Omental fat pad (tissue), 4 donors: ENCODE measurements around the gene LSM7. TPM values are rescaled to one million over a fixed set of nuclear protein-coding genes. Genes with fewer than 3 reads are reported as not detected.

Experiments
- ATAC-seq: fragments of 150-250 bp; one replicate; pipeline ENCODE4 v1.9.1; 2016; ENCODE audit warnings: mild to moderate bottlenecking, moderate library complexity; ENCODE audit not compliant: low FRiP score
- DNase-seq: peaks from one replicate; pipeline ENCODE4 v3.0.0-alpha.2; 2019; ENCODE audit warnings: low spot score
- total RNA-seq, 4 donors: library from RNA; depleted of rRNA; stranded (reverse); fragments of >200 nt; gene quantifications; one replicate each; pipeline ENCODE4 v1.1.0, GENCODE V29; 2016
- TF ChIP-seq, protein P1 (sequence below), 3 donors: fragments of 450-650 bp; IDR thresholded peaks; one replicate each; pipeline ENCODE4 v1.5.1; 2016 to 2017; ENCODE audit warnings: antibody characterized with exemption in 3 of 3, mild to moderate bottlenecking in 3 of 3, moderate library complexity in 2 of 3

Gene LSM7
- total RNA-seq, 4 donors from 2014 or later = 101 to 142 (median 115) TPM

DNA sequence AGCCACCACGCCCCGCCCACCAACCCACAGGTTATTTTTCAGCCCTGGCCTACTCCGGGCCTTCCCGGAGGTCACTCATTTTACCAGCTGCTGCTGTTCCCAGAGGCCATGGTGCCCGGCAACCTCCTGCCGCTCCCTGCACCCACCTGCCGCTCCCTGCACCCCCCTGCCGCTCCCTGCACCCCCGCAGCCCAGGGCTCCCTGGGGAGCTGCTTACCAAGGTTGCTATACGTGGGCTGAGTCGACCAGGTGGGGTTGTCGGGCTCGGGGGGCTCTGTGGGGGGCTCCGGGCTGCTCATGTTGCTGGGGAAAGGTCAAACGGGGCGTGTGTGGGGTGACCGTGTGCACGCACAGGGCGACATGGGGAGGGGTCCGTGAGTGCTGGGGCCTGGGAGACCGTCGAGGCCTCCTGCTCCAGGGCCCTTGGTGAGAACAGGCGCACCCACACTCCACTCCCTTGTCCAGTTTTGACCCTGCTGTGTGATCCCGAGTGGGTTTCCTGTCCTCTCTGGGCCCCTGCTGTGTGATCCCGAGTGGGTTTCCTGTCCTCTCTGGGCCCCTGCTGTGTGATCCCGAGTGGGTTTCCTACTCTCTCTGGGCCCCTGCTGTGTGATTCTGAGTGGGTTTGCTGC lies 47.6 kb downstream of the LSM7 start:
- ATAC-seq (no peak), DNase-seq (no peak)
- TF ChIP-seq, protein P1, sequence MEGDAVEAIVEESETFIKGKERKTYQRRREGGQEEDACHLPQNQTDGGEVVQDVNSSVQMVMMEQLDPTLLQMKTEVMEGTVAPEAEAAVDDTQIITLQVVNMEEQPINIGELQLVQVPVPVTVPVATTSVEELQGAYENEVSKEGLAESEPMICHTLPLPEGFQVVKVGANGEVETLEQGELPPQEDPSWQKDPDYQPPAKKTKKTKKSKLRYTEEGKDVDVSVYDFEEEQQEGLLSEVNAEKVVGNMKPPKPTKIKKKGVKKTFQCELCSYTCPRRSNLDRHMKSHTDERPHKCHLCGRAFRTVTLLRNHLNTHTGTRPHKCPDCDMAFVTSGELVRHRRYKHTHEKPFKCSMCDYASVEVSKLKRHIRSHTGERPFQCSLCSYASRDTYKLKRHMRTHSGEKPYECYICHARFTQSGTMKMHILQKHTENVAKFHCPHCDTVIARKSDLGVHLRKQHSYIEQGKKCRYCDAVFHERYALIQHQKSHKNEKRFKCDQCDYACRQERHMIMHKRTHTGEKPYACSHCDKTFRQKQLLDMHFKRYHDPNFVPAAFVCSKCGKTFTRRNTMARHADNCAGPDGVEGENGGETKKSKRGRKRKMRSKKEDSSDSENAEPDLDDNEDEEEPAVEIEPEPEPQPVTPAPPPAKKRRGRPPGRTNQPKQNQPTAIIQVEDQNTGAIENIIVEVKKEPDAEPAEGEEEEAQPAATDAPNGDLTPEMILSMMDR (IDR thresholded peaks at IDR 0.05) = no peak

DNA sequence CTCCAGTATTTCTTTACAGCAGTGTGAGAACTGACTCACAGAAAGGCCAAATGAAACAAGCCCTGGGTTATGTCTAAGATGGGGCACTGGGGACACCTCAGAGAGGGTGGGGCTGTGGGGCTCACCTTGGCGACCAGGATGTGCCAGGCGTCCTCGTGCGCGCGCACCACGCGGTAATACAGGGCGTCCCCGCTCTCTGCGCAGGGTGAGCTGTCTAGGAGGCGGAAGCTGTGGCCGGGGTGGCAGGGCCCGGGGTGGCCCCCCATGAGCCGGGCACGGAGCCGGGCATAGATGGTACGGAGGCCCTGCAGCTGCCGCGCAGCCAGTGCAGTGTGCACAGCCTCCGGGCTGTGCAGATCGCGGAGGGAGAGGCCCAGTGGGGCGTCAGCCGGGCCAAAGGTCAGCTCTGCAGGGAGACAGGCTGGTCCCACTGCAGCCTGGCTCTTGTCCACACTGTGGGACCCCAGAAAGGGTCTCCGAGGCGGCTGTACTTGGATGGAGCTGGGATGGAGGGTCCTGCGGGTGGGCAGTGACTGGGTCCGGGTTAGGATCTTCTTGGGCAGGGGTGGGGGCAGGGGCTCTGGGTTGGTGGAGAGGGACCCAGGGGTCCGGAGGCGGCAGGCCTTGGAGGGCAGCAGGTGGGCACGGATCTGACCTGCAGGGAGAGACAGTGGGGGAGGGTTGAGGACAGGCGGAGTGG lies 49.8 kb downstream of the LSM7 start:
- ATAC-seq (no peak), DNase-seq (no peak)

DNA sequence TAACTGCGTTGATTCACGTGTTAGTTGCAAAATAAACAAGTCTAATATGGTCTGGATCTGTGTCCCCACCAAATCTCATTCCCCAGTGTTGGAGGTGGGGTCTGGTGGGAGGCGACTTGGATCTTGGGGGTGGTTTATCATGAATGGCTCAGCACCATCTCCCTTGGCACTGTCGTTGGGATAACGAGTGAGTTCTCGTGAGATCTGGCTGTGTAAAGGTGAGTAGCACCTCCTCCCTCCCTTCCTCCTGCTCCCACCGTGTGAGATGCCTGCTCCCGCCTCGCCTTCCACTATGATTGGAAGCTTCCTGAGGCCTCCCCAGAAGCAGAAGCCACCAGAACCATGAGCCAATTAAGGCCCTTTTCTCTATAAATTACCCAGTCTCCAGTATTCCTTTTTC lies 51.2 kb downstream of the LSM7 start:
- ATAC-seq = no peak
- TF ChIP-seq, protein P1 (IDR thresholded peaks at IDR 0.05) = no peak

More for the DNA sequence above, 49.8 kb downstream of the LSM7 start:
- TF ChIP-seq, protein P1 (IDR thresholded peaks at IDR 0.05) = no peak

DNA sequence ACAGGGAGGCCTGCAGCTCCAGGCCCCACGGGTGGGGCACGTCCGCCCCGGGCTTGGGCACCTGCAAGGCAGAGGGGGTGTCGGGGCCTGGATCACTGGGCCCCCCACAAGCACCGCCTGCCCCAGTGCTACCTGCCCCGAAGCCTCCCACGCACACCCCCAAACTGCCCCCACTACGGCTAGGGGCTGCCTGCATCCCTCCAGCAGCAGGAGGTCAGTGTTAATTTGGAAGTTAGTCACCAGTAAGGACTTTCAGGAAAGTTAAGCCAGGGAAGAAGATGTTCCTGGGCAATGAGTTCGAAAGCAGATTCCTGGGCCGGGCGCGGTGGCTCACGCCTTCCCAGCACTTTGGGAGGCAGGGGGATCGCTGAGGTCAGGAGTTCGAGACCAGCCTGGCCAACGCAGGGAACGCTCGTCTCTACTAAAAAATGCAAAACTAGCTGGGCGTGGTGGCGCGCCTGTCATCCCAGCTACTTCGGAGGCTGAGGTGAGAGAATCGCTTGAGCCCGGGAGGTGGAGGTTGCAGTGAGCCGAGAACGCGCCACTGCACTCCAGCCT lies 51.9 kb downstream of the LSM7 start:
- DNase-seq (no peak), ATAC-seq (no peak)
- TF ChIP-seq, protein P1 (IDR thresholded peaks at IDR 0.05) = no peak

More for the DNA sequence above, 51.2 kb downstream of the LSM7 start:
- no peak for DNase-seq

DNA sequence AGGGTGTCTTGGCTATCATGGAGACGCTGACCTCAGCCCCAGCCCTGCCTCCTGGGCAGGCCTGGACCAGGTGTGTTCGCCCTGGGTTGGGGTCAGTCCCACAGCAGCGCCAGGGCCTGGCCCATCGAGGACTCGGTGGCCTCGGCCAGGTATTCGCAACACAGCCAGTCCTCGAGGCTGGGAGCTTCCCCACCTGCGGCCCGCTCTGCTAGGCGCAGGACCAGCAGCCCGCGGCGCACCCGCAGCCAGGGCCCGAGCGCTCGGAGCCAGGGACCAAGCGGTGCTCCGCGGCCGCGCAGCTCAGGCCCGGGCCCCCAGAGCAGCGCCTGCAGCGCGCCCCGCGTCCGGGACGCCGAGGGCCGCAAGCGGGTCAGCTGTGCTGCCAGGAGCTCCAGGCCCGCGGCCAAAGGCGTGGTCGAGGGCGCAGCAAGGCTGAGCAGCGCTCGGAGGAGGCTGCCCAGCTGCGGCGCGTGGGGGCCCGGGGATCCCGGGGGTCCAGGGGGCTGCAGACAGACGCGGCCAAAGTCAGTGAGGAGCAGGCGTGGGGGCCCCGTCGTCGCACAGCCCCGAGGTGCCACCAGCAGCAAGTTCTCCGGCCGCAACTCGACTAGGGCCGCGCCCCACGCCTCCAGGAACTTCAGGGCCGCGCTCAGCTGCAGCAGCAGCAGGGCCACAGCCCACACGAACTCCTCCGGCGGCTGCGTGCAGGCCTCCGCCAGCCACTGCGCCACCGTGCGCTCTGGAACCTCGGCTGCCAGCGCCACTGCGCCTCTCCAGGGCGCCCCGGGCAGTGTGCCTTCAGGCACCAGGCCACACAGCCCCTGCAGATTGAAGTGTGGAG lies 52.6 kb downstream of the LSM7 start:
- no peak for DNase-seq
- TF ChIP-seq, protein P1 (IDR thresholded peaks at IDR 0.05) = no peak
- ATAC-seq = peak; percentile 19

DNA sequence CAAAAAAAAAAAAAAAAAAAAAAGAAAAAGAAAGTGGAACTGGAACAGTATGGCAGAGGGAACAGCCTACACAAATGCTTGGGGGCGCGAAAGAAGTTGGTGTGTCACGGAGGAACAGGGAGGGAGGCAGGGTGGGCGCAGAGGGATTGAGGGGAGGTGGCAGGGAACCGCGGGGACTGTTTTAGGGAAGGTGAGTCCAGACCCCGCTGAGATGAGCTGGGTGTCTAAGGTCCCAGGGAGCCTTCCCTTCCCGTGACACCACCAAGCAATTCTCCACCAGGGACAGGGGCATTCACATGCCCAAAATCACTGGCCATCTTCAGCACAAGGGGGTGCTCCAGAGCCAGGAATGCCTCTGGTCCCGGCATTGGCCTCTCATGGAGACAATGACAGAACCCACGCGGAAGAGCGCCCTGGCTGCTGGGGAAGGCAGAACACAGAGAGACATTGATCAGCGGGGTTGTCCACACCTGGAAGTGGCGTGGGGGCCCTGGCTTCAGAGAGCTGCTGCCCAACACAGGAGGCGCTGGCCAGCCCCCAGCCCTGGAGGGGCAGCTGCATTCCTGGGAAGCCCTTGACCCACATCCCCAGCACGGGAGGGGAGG lies 53.4 kb downstream of the LSM7 start:
- TF ChIP-seq, protein P1 (IDR thresholded peaks at IDR 0.05) = no peak
- ATAC-seq (no peak), DNase-seq (no peak)
